ENCODE data around the gene PBX3.

- no peak for TF ChIP-seq CTCF (conservative IDR thresholded peaks at IDR 0.05 in 1 of 2, IDR thresholded peaks at IDR 0.05 in 1 of 2; ENCODE audit: low read depth in 1 of 2, low read length in 2 of 2)
- no peak for TF ChIP-seq EZH2 (IDR thresholded peaks at IDR 0.05; ENCODE audit: low read length, missing control alignments)
Measured at GRCh38 chr9:125932746-125933455, 185.7 kb downstream of the PBX3 start.
